Stimulated activated CD4-positive, alpha-beta T cell treated with anti-CD3 and anti-CD28 coated beads, Interleukin-1b, Interleukin-23, amount 100 ng/mL, for 4 hours (primary cell): ENCODE measurements around the gene SERPINA6.
"Not testable (repeated sequence)": the region's sequence is repeated elsewhere in the genome, so short reads cannot be mapped to it uniquely, and the experiment has no call there.

Experiments
- DNase-seq, 2 donors: peaks; one replicate each; pipeline ENCODE4 v3.0.0-alpha.2; 2020; ENCODE audit warnings: low read depth in 2 of 2

Gene SERPINA6

DNA sequence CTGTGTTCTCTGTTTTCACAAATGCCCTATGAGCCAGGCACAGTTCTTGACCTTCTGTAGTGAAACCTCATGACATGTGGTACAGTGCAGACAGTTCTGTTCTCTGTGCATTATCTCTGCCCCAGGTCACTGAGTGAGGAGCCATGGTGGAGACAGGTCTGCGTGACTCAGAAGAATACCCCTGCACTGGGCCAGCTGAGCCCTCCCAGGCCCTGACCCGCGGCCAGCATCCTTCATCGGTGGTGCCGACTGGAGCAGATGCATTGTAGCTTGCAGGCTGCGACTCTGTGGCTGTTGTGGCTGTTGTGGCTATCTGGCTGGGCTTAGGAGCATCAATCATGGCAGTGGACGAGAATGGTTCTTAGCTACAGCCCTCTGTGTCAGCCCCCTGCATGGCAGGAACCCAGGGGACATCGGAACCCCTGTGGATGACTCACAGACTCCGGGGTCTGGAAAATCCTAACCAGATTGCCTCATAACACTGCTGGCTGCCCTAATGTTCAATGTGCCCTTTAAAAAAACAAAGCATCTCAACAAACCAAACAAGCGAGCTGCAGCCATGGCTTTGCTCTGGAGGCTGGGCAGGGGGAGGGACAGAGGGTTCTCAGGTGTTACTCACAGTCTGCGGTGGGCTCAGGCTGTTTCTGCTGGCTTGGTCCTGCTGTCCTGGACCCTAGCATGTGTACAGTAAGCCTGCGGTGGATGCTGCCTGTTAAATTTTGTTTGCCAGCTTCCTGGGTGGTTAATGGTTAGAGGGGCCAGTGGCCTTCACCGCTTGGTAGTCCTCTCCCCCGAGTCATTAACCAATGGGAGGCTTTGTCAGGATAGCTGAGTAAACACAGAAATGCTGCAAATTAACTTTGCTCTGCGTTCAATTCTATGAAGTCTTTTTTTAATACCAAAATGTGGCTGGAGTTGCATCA is at the start of gene SERPINA6:
TSS of gene SERPINA6 (minus strand) at position 689 of the 923 bp plus-strand sequence. CDS start 8,688 bp downstream, outside the sequence.
- DNase-seq = no peak

DNA sequence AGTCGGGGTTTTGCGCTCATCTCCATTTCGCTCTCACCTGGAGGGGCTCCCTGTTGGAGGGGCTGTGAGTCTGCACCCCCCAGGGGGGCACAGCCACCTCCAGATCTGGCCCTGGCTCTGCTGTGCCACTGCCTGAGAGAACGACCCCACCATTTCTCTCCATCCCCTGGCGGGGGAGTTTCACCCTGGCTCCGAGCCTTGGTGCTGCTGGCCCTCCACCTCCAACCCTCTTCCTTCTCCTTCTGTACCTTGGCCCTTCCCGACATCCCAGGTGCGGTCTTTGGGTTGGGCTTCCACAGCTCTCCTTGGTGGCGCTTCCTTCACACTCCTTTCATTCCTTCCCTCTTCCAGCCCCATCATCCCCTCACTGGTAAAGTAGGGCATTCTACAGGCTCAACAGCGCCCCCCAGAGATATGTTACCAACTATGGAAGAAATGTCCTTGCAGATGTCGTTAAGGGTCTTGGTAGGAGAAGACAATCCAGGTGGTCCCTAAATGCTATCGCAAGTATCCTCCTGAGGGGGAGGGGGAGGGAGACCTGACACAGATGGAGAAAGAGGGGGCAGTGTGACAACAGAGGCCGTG is 49.0 kb upstream of the SERPINA6 start:
- DNase-seq = no peak

- no peak for DNase-seq
Observed at GRCh38 chr14:94370524-94370910, 47.4 kb upstream of the SERPINA6 start.

- not testable (repeated sequence) for DNase-seq
Observed at GRCh38 chr14:94369766-94370523, 46.8 kb upstream of the SERPINA6 start.

DNA sequence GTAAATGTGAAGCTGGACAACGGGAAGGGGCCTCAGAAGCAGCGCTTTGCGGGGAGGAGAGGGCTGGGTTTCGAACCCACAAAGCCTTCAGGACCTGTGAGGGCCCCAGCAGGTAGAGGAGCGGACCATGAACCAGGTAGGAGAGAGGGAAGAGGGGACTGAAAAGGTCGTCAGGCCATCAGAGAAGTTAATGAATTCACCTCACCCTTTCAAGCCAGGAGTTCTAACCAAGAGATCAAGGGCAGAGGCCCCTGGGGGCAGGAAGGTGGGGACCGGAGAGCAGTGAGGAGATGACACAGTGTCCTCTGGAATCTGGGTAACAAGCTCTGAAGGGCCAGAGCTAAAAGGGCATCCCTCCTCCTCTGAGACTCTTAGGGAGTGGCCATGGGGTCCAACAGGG is 45.8 kb upstream of the SERPINA6 start:
- no peak for DNase-seq

DNA sequence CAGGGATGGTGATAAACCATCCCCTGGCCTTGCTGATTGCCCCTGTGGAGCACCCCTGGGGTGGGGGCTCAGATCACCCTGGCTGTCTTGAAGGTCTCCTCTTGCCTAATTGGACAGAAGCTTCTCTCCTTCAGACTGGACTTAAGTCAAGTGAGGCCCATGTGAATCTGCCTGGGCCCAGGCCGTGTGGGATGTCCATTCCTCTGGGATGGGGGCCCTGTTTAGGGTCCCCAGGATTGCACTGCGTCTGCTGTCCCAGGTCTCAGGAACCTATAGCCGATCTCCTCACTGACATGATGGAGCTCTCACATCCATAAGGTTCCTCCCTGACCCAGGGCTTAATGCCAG is 45.1 kb upstream of the SERPINA6 start:
- no peak for DNase-seq

DNA sequence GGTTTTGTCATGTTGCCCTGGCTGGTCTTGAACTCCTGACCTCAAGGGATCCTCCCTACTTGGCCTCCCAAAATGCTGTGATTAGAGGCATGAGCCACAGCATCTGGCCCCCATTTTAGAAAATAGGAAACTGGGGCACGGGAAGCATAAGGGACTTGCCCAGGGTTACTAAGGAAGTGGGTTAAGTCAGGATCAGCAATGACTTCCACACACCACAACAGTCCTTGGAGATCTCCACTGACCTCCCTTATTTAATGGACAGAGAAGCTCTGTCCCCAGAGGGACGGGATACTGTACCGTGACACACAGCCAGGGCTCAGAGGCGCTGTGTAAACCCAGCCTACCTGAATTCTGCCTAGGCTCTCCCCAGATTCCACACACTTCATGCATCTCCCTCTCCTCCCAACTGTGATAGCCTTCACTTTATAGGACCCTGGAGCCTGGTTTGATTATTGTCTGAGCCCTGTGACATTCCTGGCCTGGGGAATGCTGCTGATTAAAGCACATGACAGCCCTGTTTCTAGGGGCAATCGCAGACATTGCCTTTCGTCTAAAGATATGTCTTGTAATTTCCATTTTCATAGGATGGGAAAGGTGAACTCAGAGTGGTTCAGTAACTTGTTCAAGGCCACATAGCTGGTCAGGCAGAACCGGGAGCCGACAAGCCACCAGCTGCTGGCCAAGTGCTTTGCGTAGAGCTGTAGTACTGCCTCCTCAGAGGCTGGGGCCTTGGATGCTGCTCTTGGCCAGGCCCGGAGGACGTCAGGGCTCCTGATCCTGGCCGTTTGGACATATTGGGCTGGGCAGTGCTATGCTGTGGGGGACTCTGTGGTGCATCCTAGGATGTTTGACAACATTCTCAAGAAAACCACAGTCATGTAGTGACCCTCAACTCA is 44.5 kb upstream of the SERPINA6 start:
- no peak for DNase-seq

DNA sequence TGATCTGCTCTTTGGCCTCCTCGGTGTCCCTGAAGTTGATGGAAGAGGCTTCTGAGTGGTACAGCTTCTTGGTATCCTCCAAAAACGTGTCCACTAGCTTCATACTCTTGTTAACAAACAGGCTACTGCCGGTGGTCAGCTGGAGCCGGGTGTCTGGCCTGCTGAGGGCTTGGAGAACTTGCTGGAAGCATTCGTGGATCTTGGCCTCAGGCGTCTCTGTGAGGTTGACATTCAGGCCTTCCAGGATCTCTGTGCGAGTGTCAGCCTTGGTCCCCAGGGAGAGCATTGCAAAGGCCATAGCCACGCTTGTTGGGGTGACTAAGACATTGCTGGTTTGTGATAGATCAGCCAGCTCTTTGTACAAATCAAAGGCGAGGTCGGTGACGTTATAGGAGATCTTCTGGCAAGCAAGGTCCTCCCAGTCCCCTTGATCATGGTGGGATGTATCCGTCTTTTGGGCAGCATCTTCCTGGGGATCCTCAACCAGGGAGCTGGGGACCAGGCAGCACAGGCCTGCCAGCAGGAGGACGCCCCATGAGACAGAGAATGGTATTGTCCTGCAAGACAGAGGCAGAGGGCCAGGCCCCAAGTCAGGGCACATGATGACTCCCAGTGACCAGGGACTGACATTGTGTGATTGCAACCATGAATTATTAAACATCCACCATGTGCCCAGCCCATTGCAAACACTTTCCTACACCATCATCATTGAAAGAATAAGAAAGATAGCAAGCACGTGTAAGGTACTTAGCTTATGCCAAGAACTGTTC is 43.2 kb upstream of the SERPINA6 start, which contains the start of gene SERPINA2:
TSS of gene SERPINA2 (minus strand) at position 553 of the 770 bp plus-strand sequence.
- no peak for DNase-seq

- no peak for DNase-seq
Observed at GRCh38 chr14:94365624-94366023, 42.5 kb upstream of the SERPINA6 start.

DNA sequence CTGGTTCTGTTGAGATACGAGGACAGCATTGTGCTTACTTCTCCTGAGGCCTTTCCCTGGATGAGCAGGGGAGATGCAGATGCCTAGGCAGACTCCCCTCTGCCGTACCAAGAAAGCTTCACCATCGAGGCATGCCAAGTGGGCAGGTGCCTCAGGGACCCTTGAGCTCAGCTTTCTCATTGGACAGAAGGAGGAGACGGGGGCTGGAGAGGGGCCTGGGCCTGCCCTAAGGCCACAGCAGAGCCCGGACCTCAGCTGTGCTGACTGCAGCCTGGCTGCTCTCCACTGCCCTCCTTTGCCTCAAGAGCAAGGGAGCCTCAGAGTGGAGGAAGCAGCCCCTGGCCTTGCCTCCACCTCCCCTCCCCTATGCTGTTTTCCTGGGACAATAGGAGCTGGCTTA is 41.8 kb upstream of the SERPINA6 start:
- DNase-seq = no peak

GRCh38 chr14:94364037-94364436 is 40.9 kb upstream of the SERPINA6 start:
- no peak for DNase-seq

DNA sequence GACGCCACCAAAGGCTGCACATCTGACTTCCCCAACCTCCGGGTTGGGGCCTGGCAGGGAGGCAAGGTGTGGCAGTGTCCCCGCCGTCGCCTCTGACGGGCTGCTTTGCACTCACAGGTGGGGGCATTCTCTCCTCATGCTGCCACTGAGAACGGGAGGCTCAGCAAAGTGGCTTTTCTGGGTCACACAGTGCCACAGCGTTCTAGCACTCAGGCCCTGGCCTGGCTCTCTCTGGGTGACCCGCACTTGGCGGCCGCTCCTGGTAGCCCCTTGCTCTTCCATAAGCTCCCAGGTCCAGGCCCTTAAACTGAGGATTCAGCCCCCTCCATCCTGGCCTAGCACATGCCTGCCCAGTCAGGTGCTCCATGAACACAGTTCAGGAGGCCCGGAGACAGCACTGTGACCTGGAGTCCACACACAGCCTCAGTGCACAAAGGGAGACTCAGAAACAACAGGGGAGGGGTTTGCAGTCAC is 40.1 kb upstream of the SERPINA6 start:
- DNase-seq = no peak

DNA sequence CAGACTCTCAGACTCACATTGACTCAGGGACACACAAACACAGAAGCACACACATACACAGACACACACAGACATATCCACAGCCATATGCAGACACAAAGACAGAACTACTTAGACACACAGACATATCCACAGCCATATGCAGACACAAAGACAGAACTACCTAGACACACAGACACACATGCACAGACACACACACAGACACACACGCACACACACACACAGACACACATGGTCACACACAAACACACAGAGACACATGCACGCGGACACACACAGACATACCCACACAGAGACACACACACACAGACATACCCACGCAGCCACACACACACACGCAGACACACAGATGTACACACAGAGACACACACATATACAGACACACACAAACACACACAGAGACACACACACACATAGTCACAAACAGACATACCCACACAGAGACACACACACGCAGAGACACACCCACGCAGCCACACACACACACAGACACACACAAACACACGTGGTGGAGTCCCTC is 39.5 kb upstream of the SERPINA6 start:
- DNase-seq = no peak

GRCh38 chr14:94361682-94362081 is 38.5 kb upstream of the SERPINA6 start:
- no peak for DNase-seq

- no peak for DNase-seq
Observed at GRCh38 chr14:94360945-94361565, 37.9 kb upstream of the SERPINA6 start.

- no peak for DNase-seq
Observed at GRCh38 chr14:94357166-94357565, 34.0 kb upstream of the SERPINA6 start.

DNA sequence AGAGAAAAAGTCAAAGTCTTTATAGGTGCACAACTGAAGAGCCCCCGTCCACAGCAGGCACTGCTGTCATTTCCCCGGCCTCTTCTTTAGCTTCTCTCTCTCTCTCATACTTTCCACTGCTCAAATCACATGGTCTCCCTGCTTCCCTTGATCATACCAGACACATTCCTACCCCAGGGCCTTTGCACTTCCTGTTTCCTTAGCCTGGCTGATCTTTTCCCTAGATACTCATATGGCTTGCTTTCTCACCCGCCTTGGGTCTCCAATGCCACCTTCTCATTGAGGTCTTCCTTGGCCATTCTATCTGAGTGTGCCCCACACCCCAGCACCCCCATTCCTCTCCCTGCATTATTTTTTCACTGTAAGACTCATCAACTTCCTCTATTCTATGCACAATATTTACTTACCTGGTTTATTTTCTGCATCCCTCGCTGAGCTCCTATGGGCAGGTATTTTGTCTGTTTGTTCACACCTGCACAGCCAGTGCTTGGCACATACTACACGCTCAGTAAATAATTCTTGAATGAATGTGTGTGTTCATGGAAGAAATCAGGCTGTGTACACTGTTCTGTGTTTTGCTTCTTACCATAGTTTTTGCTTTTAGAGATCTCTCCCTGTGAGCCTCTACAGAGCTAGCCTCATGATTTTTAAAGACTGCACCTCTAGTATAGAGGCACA is 33.4 kb upstream of the SERPINA6 start:
- DNase-seq = no peak

- DNase-seq = no peak
Observed at GRCh38 chr14:94355191-94355794, 32.2 kb upstream of the SERPINA6 start.
